NCI-H1092 (cell line): Measurements from ENCODE around the gene MGAT4B.

Source experiments
- DNase-seq: peaks from one replicate; lab custom pipeline; 2025; lab: John Stamatoyannopoulos, UW

The MGAT4B gene

DNA sequence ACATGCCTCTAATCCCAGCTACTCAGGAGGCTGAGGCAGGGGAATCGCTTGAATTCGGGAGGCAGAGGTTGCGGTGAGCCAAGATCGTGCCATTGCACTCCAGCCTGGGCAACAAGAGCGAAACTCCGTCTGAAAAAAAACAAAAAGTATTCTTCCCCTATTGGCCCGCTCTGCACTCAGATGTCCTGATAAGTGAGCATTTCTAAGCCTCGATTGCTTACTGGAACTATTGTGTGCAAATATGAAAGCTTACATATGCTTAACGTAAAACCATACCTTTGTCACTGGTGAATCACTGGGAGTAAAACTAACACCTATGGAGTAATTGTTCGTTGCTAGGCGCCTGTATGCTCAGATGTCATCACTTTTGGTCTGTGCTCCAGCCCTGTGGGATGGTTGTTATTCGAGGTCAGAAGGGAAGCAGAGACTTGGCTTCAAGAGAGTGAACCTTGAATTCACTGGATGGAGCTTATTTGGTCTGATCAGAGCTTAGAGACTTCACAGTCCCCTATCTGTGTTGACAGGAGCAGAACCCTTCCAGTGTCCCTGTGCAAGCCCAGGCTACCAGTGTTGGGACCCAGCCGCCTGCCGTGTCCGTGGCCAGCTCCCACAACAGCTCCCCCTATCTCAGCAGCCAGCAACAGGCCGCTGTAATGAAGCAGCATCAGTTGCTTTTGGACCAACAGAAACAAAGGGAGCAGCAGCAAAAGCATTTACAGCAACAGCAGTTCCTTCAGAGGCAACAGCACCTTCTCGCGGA, 38.2 kb downstream of the MGAT4B start:
- DNase-seq: no peak

DNA sequence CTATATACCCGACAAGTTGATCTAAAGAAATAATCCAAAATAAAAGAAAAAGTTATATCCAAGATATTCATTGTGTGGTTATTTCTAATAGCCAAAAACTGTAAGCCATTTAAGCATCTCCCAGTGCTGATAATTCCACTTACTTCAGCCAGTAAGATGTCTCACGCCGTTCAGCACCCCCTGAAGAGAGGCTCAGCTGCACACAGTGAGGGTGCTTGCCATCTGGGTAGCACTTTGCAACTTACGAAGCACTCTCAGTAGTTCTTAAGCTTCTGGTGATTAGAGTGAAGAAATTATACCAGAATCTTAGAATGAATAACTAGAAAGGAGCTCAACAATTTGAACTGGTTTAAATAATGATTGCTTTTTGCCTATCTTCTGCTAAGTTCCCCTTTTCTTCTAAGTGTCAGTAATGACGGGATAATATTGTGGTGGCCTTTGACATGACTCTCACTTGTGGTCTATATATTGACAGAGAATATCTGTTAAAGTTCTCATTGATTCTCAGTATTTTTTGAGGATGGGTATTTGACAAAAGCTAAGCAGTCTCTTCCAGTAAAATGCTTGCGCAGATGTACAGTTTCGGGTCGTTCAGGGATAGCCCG, 39.1 kb downstream of the MGAT4B start:
- DNase-seq: no peak

- no peak for DNase-seq
These were observed 39.8 kb downstream of the MGAT4B start for GRCh38 chr5:179766726-179767455.

GRCh38 chr5:179766021-179766725, 40.5 kb downstream of the MGAT4B start:
- DNase-seq: no peak

DNA sequence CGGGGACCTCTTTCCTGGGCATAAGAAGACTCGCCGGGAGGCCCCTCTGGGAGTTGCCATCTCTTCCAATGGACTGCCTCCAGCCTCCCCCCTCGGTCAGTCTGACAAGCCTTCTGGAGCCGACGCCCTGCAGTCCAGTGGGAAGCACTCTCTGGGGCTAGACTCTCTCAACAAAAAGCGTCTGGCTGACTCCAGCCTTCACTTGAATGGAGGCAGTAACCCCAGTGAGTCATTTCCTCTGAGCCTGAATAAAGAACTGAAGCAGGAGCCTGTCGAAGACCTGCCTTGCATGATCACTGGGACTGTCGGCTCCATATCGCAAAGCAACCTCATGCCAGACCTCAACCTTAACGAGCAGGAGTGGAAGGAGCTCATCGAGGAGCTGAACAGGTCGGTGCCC, 41.3 kb downstream of the MGAT4B start:
- no peak for DNase-seq

GRCh38 chr5:179764056-179764455, 42.6 kb downstream of the MGAT4B start:
- no peak for DNase-seq

DNA sequence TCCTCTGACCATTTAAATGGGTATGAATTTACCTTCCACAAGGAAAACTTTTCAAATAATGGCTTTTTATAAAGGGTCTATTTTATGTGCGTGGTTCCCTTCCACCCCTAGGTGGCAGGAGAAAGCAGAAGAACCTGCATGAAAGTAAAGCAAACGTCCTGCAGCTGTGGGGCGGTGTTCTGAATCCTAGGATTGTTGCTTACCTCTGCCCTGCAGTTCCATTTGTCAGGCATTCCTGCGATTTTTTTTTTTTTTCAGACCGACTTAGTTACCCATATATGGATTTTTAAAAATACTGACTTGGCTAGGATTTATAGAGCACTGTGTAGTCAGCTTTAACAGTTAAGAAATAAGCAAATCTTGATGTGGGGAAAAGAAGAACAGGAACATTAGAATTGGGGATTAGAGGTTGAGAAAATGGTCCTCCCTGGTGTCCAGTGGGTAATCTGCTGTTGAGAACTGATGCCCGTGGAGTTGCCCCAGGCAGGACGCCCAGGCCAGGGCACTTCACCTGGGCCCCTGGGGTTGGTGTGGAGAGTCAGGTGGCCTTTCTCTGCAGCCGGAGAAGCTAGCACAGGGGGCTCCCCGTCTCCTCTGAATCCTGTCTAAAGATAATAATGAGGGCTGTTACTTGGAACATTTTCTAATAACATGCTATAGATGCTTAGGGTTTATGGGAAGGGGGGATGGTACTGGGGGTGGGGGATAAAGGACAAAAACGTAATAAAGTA, 43.3 kb downstream of the MGAT4B start:
- DNase-seq: peak; percentile 1

DNA sequence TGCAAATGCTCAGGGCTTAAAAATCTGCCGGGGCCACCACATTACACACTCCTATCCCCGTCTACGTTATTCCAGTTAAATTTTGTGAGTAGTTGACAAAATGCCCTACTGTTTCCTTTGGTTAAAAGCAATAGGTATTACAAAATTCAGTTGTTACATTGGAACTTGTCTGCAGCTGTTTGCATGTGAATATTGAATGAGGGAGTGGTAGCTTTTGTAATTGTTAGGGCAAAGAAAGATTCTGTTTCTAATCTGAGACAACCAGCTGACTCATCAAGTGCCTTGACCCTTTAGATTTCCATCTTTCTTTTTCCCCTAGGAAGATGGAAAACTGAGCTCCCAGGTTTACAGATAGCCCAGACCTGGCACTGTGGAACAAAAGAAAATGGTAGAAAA, 43.9 kb downstream of the MGAT4B start:
- DNase-seq: no peak

DNA sequence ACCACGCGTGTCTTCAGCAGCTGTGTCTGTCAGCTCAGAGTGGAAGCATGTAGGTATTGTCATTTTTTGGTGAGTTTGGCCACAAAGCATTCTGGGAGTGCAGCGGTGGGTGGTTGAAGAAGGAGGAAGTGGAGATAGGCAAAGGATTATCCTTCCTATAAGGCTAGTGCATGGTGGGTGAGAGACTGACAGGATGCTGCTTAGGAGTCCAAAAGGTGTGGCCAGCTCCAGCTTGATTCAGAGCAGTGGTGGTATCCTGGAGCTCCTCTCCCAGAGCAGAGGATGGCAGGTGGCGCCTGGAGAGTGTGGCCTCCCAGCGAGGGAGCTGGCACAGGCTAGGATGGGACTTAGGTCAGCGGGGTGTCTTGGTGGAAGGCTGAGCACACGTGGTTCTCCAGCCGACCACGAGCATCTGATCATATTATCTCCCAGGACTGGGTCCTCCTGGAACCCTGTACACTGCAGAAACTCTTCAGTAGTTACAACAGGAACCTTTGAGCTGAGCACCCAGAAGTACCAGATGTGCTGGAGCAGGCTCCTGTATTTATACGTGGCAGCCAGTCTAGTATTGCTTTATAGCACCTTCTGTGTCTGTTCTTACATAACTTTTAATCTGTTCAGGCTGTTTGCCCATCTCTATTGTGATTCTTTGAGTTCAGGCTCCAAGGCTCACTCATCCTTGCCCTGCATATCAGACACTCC, 44.4 kb downstream of the MGAT4B start:
- DNase-seq: no peak

GRCh38 chr5:179759581-179760551, 46.8 kb downstream of the MGAT4B start:
- DNase-seq: no peak

GRCh38 chr5:179758955-179759354, 47.7 kb downstream of the MGAT4B start:
- no peak for DNase-seq

DNA sequence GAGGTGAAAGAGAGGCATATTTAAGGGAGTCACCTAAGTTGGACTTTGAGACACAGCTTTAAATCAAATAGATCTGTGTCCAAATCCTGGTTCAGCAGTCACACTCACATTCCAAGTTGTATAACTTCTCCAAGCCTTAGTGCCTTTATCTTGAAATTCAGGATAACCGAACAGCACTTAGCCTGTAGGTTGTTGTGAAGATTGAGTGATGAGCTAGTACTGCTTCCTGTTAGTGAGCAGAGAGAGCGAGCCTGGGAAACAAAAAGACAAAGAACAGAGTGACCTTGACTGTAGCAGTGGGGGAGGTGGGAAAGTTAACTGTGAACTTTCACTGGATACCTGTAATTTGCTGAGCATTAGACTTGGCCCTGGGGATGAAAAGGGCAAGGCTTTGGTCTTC, 51.6 kb downstream of the MGAT4B start:
- DNase-seq: no peak

- DNase-seq: no peak
These were observed 52.7 kb downstream of the MGAT4B start for GRCh38 chr5:179753971-179754370.

DNA sequence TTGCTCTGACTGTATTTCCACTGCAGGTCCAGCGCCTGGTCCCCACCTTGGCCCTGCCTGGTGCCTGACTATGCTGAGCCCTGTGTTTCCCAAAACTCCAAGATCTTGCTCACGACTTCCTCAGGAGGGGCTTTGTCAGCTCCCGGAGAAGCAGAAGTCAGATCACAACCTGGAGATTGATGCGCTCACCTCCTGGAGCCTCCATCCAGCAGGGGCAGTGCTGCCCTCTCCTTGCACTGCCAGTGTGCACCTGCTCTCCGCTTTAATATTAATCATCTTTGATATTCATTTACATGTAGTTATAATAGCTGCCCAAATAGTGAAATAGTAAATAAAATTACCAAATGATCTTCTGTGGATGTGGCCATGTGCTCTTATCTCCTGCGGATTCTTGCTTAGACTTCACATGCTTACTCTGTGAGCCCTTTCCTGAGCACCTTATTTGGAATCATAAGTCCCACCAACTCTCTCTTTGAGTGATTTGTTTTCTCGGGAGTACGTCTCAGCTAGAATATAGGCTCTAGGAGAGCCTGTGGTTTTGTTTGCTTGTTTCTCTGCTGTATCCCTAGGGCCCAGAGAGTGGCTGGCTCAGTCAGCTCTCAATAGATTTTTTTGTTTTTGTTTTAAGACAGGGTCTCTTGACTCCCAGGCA, 56.7 kb downstream of the MGAT4B start:
- DNase-seq: no peak

- DNase-seq: no peak
These were observed 58.9 kb downstream of the MGAT4B start for GRCh38 chr5:179747811-179748210.
